Measurements from ENCODE around the gene G3BP1. TPM values are rescaled to one million over a fixed set of nuclear protein-coding genes. Genes with fewer than 3 reads are reported as not detected.
A peak's percentile ranks its signal among the peaks of the same experiment; 100 is the strongest.
"Not testable (repeated sequence)": the region's sequence is repeated elsewhere in the genome, so short reads cannot be mapped to it uniquely, and the experiment has no call there.

G3BP1 gene
- total RNA-seq, 2 experiments from 2014 or later = 192 to 279 TPM

- not testable (repeated sequence) for DNase-seq; H3K4me3 Mint-ChIP-seq; ATAC-seq; H3K27me3 Mint-ChIP-seq; H3K9me3 Mint-ChIP-seq (ENCODE audit: low read depth); H3K27ac Mint-ChIP-seq
- Mint-ChIP-seq H3K4me1 (peaks cover 57% of the 10 kb centered on the region), H3K36me3 (peaks cover 33% of the 10 kb centered on the region)
- CTCF ChIA-PET = interaction anchor here (0.6 to 2.6 kb wide), 5 partner anchors 9 to 125 kb away, joined by 3 to 8 read pairs (median 4); partner anchors contain the start of gene G3BP1
Observed at GRCh38 chr5:151783664-151784063, 11.9 kb downstream of the G3BP1 start.

- peaks cover 52% of the 10 kb centered on the region for H3K4me1 Mint-ChIP-seq
- no peak overlapping the region for H3K4me3 Mint-ChIP-seq
- no peaks in the 10 kb centered on the region for H3K27me3 Mint-ChIP-seq
- peak overlapping the region; percentile 11 for H3K27ac Mint-ChIP-seq
- H3K9me3 Mint-ChIP-seq (ENCODE audit: low read depth) = no peaks in the 10 kb centered on the region
- ATAC-seq = no peak
- H3K36me3 Mint-ChIP-seq = peaks cover 28% of the 10 kb centered on the region
- DNase-seq = no peak
- CTCF ChIA-PET = interaction anchor here (0.6 to 2.6 kb wide), 4 partner anchors 10 to 347 kb away, joined by 3 to 8 read pairs (median 6); partner anchors contain the start of gene G3BP1
Observed at GRCh38 chr5:151784141-151784540, 12.4 kb downstream of the G3BP1 start.

- Mint-ChIP-seq H3K27me3 (no peaks in the 10 kb centered on the region), H3K4me1 (peaks cover 33% of the 10 kb centered on the region), H3K4me3 (no peak overlapping the region), H3K9me3 (ENCODE audit: low read depth) (no peaks in the 10 kb centered on the region), H3K36me3 (peaks cover 39% of the 10 kb centered on the region), H3K27ac (peak overlapping the region; percentile 6)
- CTCF ChIA-PET = no interaction called here
- ATAC-seq = no peak
- DNase-seq = no peak
Observed at GRCh38 chr5:151786468-151786867, 14.7 kb downstream of the G3BP1 start.

- Mint-ChIP-seq H3K4me3 (no peak overlapping the region), H3K9me3 (ENCODE audit: low read depth) (no peaks in the 10 kb centered on the region), H3K27ac (no peak overlapping the region), H3K27me3 (no peaks in the 10 kb centered on the region), H3K4me1 (peaks cover 27% of the 10 kb centered on the region), H3K36me3 (peaks cover 45% of the 10 kb centered on the region)
- no peak for DNase-seq
- no peak for ATAC-seq
- CTCF ChIA-PET = no interaction called here
Observed at GRCh38 chr5:151787817-151788216, 16.1 kb downstream of the G3BP1 start.

GRCh38 chr5:151793358-151793757, 21.6 kb downstream of the G3BP1 start:
- ATAC-seq (no peak), DNase-seq (no peak)
- CTCF ChIA-PET = no interaction called here
- H3K36me3 Mint-ChIP-seq = peaks cover 64% of the 10 kb centered on the region
- no peaks in the 10 kb centered on the region for H3K9me3 Mint-ChIP-seq (ENCODE audit: low read depth)
- peaks cover 26% of the 10 kb centered on the region for H3K4me1 Mint-ChIP-seq
- H3K27me3 Mint-ChIP-seq = no peaks in the 10 kb centered on the region
- H3K4me3 Mint-ChIP-seq = no peak overlapping the region
- no peak overlapping the region for H3K27ac Mint-ChIP-seq

- CTCF ChIA-PET = no interaction called here
- no peaks in the 10 kb centered on the region for H3K9me3 Mint-ChIP-seq (ENCODE audit: low read depth)
- H3K4me1 Mint-ChIP-seq = peaks cover 37% of the 10 kb centered on the region
- no peak overlapping the region for H3K4me3 Mint-ChIP-seq
- no peak for ATAC-seq
- H3K27ac Mint-ChIP-seq = no peak overlapping the region
- peaks cover 67% of the 10 kb centered on the region for H3K36me3 Mint-ChIP-seq
- H3K27me3 Mint-ChIP-seq = no peaks in the 10 kb centered on the region
- DNase-seq = no peak
Observed at GRCh38 chr5:151795426-151795825, 23.7 kb downstream of the G3BP1 start.

DNA sequence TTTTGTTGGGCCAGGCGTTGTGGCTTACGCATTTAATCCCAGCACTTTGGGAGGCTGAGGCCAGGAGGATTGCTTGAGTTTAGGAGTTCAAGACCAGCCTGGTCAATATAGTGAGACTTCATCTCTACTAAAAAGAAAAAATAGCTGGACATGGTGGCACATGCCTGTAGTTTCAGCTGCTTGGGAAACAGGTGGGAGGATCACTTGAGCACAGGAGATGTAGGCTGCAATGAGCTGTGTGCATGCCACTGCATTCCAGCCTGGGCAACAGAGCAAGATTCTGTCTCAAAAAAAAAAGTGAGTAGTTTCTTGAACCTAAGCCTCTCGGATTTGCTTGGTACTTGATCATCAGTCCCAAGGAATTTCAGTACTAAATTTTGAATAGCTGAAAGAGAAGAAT, 26.9 kb downstream of the G3BP1 start:
- Mint-ChIP-seq H3K4me3 (no peak overlapping the region), H3K27ac (peak overlapping the region; percentile 51), H3K9me3 (ENCODE audit: low read depth) (no peaks in the 10 kb centered on the region), H3K36me3 (peaks cover 67% of the 10 kb centered on the region), H3K4me1 (peaks cover 34% of the 10 kb centered on the region), H3K27me3 (no peaks in the 10 kb centered on the region)
- ATAC-seq (no peak), DNase-seq (no peak)
- CTCF ChIA-PET = no interaction called here

DNA sequence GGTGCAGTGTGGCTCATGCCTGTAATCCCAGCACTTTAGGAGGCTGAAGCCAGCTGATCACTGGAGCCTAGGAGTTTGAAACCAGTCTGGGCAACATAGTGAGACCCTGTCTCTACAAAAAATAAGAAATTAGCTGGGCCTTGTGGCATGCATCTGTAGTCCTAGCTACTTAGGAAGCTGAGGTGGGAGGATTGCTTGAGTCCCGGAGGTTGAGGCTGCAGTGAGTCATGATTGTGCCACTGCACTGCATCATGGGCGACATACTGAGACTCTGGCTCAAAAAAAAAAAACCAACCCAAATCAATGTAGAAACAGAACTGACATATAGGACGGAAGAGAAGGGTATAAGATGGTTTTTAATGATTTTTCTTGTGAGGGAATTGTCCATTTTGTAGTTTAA, 27.7 kb downstream of the G3BP1 start:
- no peaks in the 10 kb centered on the region for H3K9me3 Mint-ChIP-seq (ENCODE audit: low read depth)
- CTCF ChIA-PET = interaction anchor here (1.0 to 1.8 kb wide), 2 partner anchors 11 to 26 kb away, joined by 3 to 6 read pairs; no protein-coding TSS in a partner anchor
- no peaks in the 10 kb centered on the region for H3K27me3 Mint-ChIP-seq
- H3K27ac Mint-ChIP-seq = peak overlapping the region; percentile 67
- H3K4me1 Mint-ChIP-seq = peaks cover 28% of the 10 kb centered on the region
- H3K36me3 Mint-ChIP-seq = peaks cover 66% of the 10 kb centered on the region
- ATAC-seq = peak; percentile 58
- no peak overlapping the region for H3K4me3 Mint-ChIP-seq
- DNase-seq = no peak

DNA sequence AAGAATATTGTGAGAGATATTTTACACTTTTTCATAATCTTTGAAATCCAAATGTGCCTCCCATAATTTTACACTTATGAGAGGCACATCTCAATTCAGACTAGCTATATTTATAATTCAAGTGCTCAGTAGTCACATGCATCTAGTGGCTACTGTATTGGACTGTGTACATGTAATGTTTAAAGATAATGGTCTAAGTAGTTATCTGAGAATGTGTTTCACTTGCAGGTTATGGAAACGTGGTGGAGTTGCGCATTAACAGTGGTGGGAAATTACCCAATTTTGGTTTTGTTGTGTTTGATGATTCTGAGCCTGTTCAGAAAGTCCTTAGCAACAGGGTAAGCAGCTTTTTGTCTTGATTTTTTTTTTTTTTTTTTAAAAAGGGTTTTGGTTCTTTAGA, 28.8 kb downstream of the G3BP1 start:
- Mint-ChIP-seq H3K9me3 (ENCODE audit: low read depth) (no peaks in the 10 kb centered on the region), H3K27ac (no peak overlapping the region), H3K27me3 (no peaks in the 10 kb centered on the region), H3K4me3 (no peak overlapping the region), H3K4me1 (peaks cover 22% of the 10 kb centered on the region), H3K36me3 (peaks cover 67% of the 10 kb centered on the region)
- CTCF ChIA-PET = interaction anchor here (1.8 kb wide), 1 partner anchor 25 kb away, joined by 6 read pairs; no protein-coding TSS in a partner anchor
- ATAC-seq (no peak), DNase-seq (no peak)

- H3K4me3 Mint-ChIP-seq = no peak overlapping the region
- H3K9me3 Mint-ChIP-seq (ENCODE audit: low read depth) = no peaks in the 10 kb centered on the region
- peaks cover 19% of the 10 kb centered on the region for H3K4me1 Mint-ChIP-seq
- ATAC-seq = no peak
- DNase-seq = no peak
- CTCF ChIA-PET = interaction anchor here (1.4 to 1.7 kb wide), 2 partner anchors 11 to 20 kb away, joined by 5 to 7 read pairs; no protein-coding TSS in a partner anchor
- no peak overlapping the region for H3K27ac Mint-ChIP-seq
- H3K27me3 Mint-ChIP-seq = no peaks in the 10 kb centered on the region
- H3K36me3 Mint-ChIP-seq = peaks cover 76% of the 10 kb centered on the region
Observed at GRCh38 chr5:151805414-151806223, 33.9 kb downstream of the G3BP1 start.

DNA sequence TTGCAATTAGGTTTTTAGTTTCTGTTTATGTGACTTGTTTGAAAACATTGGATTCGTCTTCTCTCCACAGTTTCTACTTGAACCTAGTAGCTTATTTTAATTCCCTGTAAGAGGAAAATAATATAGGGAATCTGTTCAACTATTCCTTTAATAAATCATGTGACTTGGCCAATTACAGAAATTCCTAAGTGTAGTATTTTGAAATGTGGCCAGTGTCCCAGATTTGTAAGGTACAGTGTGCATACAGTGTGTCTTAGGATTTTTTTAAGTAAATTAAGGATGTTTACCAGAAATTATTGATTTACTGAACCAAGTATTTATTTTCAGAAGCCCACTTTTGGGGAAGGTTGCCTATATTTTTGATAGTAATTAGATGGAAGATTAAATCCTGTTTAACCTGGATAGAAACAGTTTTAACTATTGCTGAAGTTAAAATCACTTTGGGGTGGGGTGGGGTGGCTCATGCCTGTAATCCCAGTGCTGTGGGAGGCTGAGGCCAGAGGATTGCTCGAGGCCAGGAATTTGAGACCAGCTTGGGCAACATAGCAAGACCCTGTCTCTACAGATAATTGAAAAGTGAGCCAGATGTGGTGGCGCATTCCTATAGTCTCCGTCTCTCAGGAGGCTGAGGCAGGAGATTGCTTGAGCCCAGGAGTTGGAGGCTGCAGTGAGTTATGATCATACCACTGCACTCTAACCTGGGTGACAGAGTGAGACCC, 36.9 kb downstream of the G3BP1 start:
- DNase-seq (no peak), ATAC-seq (no peak)
- H3K4me1 Mint-ChIP-seq = peaks cover 22% of the 10 kb centered on the region
- CTCF ChIA-PET = interaction anchor here (0.9 kb wide), 1 partner anchor 102 kb away, joined by 3 read pairs; no protein-coding TSS in a partner anchor
- no peak overlapping the region for H3K4me3 Mint-ChIP-seq
- H3K36me3 Mint-ChIP-seq = peaks cover 86% of the 10 kb centered on the region
- H3K9me3 Mint-ChIP-seq (ENCODE audit: low read depth) = no peaks in the 10 kb centered on the region
- H3K27ac Mint-ChIP-seq = no peak overlapping the region
- no peaks in the 10 kb centered on the region for H3K27me3 Mint-ChIP-seq

- no peaks in the 10 kb centered on the region for H3K27me3 Mint-ChIP-seq
- no peak overlapping the region for H3K27ac Mint-ChIP-seq
- ATAC-seq (no peak), DNase-seq (no peak)
- no peak overlapping the region for H3K4me3 Mint-ChIP-seq
- peaks cover 86% of the 10 kb centered on the region for H3K36me3 Mint-ChIP-seq
- H3K9me3 Mint-ChIP-seq (ENCODE audit: low read depth) = no peaks in the 10 kb centered on the region
- CTCF ChIA-PET = interaction anchor here (1.0 to 2.4 kb wide), 2 partner anchors 11 to 15 kb away, joined by 3 to 6 read pairs; no protein-coding TSS in a partner anchor
- H3K4me1 Mint-ChIP-seq = peaks cover 21% of the 10 kb centered on the region
Observed at GRCh38 chr5:151810449-151810848, 38.7 kb downstream of the G3BP1 start.

DNA sequence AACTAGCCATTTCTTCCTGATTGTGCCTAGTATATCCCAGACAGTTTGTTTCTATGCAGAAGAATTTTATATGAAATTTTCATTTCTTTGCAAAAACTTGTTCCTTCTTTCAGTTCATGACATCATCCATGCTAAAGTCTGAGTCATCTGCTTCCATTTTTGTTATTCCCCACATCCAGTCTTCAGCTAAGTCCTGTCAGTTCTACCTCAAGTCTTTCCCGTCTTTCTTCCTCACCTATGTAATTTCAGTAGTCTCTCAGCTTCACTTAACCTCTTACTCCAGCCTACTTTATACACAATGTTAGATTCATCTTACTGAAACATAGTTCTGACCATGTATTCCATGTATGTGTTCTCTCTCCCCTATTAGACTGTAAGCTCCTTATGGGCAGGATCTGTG, 39.1 kb downstream of the G3BP1 start:
- no peaks in the 10 kb centered on the region for H3K9me3 Mint-ChIP-seq (ENCODE audit: low read depth)
- H3K4me3 Mint-ChIP-seq = no peak overlapping the region
- no peak for DNase-seq
- peaks cover 87% of the 10 kb centered on the region for H3K36me3 Mint-ChIP-seq
- ATAC-seq = no peak
- H3K27ac Mint-ChIP-seq = no peak overlapping the region
- CTCF ChIA-PET = interaction anchor here (1.0 to 2.4 kb wide), 2 partner anchors 11 to 14 kb away, joined by 3 to 6 read pairs; no protein-coding TSS in a partner anchor
- peaks cover 20% of the 10 kb centered on the region for H3K4me1 Mint-ChIP-seq
- H3K27me3 Mint-ChIP-seq = no peaks in the 10 kb centered on the region
